IPS-20b (cell line): ENCODE measurements around the gene ITGB3.

Experiments used
- H3K27ac ChIP-seq: one replicate; pipeline ENCODE4 v1.5.1; 2013; ENCODE audit warnings: low read length
- H3K27me3 ChIP-seq: 2 replicates; pipeline ENCODE4 v1.6.1; 2013; ENCODE audit warnings: mild to moderate bottlenecking, low read length, inconsistent platforms; ENCODE audit not compliant: insufficient read depth
- H3K36me3 ChIP-seq: 2 replicates; pipeline ENCODE4 v1.6.1; 2013; ENCODE audit warnings: low read depth, mild to moderate bottlenecking, inconsistent platforms, low read length, moderate library complexity; ENCODE audit not compliant: insufficient read depth
- H3K4me1 ChIP-seq: 2 replicates; pipeline ENCODE4 v1.6.1; 2013; ENCODE audit warnings: mild to moderate bottlenecking, control low read depth, inconsistent platforms, low read length, moderate library complexity; ENCODE audit not compliant: insufficient read depth
- H3K4me3 ChIP-seq: 2 replicates; pipeline ENCODE4 v1.5.1; 2013; ENCODE audit warnings: mild to moderate bottlenecking, low read length, inconsistent platforms
- H3K9ac ChIP-seq: 2 replicates; pipeline ENCODE4 v1.6.1; 2013; ENCODE audit warnings: low read depth, mild to moderate bottlenecking, inconsistent platforms, low read length, moderate library complexity
- H3K9me3 ChIP-seq: 2 replicates; pipeline ENCODE4 v1.6.1; 2013; ENCODE audit warnings: mild to moderate bottlenecking, low read depth, low read length, inconsistent platforms; ENCODE audit not compliant: insufficient read depth

ITGB3 gene

GRCh38 chr17:47332287-47332686 is 78.7 kb downstream of the ITGB3 start:
- Histone ChIP-seq H3K36me3 (no peaks in the 10 kb centered on the region), H3K9ac (no peak overlapping the region), H3K4me3 (no peak overlapping the region), H3K27ac (no peak overlapping the region), H3K4me1 (no peaks in the 10 kb centered on the region), H3K27me3 (no peaks in the 10 kb centered on the region), H3K9me3 (no peaks in the 10 kb centered on the region)

- Histone ChIP-seq H3K4me1 (no peaks in the 10 kb centered on the region), H3K9ac (no peak overlapping the region), H3K27ac (no peak overlapping the region), H3K27me3 (no peaks in the 10 kb centered on the region), H3K36me3 (no peaks in the 10 kb centered on the region), H3K9me3 (no peaks in the 10 kb centered on the region), H3K4me3 (no peak overlapping the region)
Measured at GRCh38 chr17:47335101-47335936, 81.7 kb downstream of the ITGB3 start.

- Histone ChIP-seq H3K9me3 (no peaks in the 10 kb centered on the region), H3K27me3 (no peaks in the 10 kb centered on the region), H3K27ac (no peak overlapping the region), H3K36me3 (no peaks in the 10 kb centered on the region), H3K9ac (no peak overlapping the region), H3K4me1 (no peaks in the 10 kb centered on the region), H3K4me3 (no peak overlapping the region)
Measured at GRCh38 chr17:47338026-47338425, 84.4 kb downstream of the ITGB3 start.

GRCh38 chr17:47352848-47353247 is 99.2 kb downstream of the ITGB3 start:
- Histone ChIP-seq H3K36me3 (no peaks in the 10 kb centered on the region), H3K9me3 (no peaks in the 10 kb centered on the region), H3K9ac (no peak overlapping the region), H3K27me3 (no peaks in the 10 kb centered on the region), H3K4me1 (no peaks in the 10 kb centered on the region), H3K27ac (no peak overlapping the region), H3K4me3 (no peak overlapping the region)

GRCh38 chr17:47358652-47359051 is 105.0 kb downstream of the ITGB3 start:
- H3K4me3 ChIP-seq = no peak overlapping the region
- H3K9ac ChIP-seq = no peak overlapping the region
- no peaks in the 10 kb centered on the region for H3K27me3 ChIP-seq
- H3K27ac ChIP-seq = no peak overlapping the region
- peaks cover 11% of the 10 kb centered on the region; the same call in 1 of the 2 replicates for H3K9me3 ChIP-seq
- no peaks in the 10 kb centered on the region for H3K4me1 ChIP-seq
- H3K36me3 ChIP-seq = no peaks in the 10 kb centered on the region
